K562 (cell line): ENCODE measurements around the gene PRPSAP1. TPM values are rescaled to one million over a fixed set of nuclear protein-coding genes. Genes with fewer than 3 reads are reported as not detected.

ENCODE experiments used
- BDP1 ChIP-seq: IDR thresholded peaks from 3 replicates; pipeline ENCODE4 v1.6.1; 2011; ENCODE audit not compliant: insufficient read length, insufficient read depth
- CEBPZ ChIP-seq: fragments of 150-350 bp; IDR thresholded peaks from 2 replicates; pipeline ENCODE4 v1.6.1; 2014; ENCODE audit warnings: low read depth, mild to moderate bottlenecking, low read length, borderline replicate concordance
- GATAD2B ChIP-seq: fragments of 450-650 bp; IDR thresholded peaks from 2 replicates; pipeline ENCODE4 v1.6.1; 2017; ENCODE audit warnings: mild to moderate bottlenecking, borderline replicate concordance
- HSF4 ChIP-seq: fragments of 250-450 bp; sonication (Bioruptor Pico); IDR thresholded peaks from 2 replicates; pipeline ENCODE4 v2.1.2; 2022; ENCODE audit warnings: mild to moderate bottlenecking, moderate library complexity, borderline replicate concordance
- ZMIZ1 ChIP-seq, 2 experiments: fragments of 150-350 bp in 1 of 2; IDR thresholded peaks; 2 replicates each; pipeline ENCODE4 v1.6.1; 2012 to 2016; ENCODE audit warnings: low read depth in 2 of 2, low read length in 2 of 2, mild to moderate bottlenecking in 1 of 2, moderate library complexity in 1 of 2
- ZNF318 ChIP-seq, 2 experiments: fragments of 450-650 bp; IDR thresholded peaks; 2 replicates each; pipeline ENCODE4 v1.6.1; 2016; ENCODE audit warnings: mild to moderate bottlenecking in 2 of 2, borderline replicate concordance in 1 of 2, low read depth in 1 of 2, moderate library complexity in 1 of 2
- ZNF395 ChIP-seq: fragments of 200-800 bp; sonication (Bioruptor generic); IDR thresholded peaks from 2 replicates; pipeline ENCODE4 v1.6.1; 2017; ENCODE audit warnings: missing genetic modification characterization, missing compliant biosample characterization
- polyA plus RNA-seq, 8 experiments: library from polyadenylated mRNA; depleted of rRNA in 4 of 8; stranded (reverse) in 5 of 8; unstranded in 3 of 8; fragments of >200 nt; fragmentation: Nextera tagmentation in 2 of 8; fragmentation: Illumina TruSeq in 1 of 8; extraction: Ambion mirVana in 2 of 8; extraction: Trizol in 1 of 8; gene quantifications; 2 replicates each; pipeline versions ENCODE4 v1.2.1 to v1.2.3, GENCODE V29; 2011 to 2014; ENCODE audit warnings: inconsistent platforms in 1 of 8, missing spikeins in 1 of 8
- total RNA-seq, 7 experiments: library from RNA; depleted of rRNA in 6 of 7; stranded (reverse); fragments of >200 nt in 6 of 7; fragmentation: Illumina TruSeq in 2 of 7; extraction: Trizol in 2 of 7; gene quantifications; 2 replicates each; pipeline versions ENCODE4 v1.2.1 to v1.2.3, GENCODE V29; 2011 to 2021; ENCODE audit warnings: low replicate concordance in 1 of 7

PRPSAP1 gene
- total and polyA plus RNA-seq, 9 of the 15 experiments (the other 6 are each of a cell fraction or from before 2014, with no cell fraction given): 21.9 to 77.1 (median 40.8) TPM

- TF ChIP-seq ZNF318 (IDR thresholded peaks at IDR 0.05; ENCODE audit: borderline replicate concordance in 1 of 2, low read depth in 1 of 2) (no peak), HSF4 (CRISPR knock-in tag) (no peak), ZNF395 (CRISPR knock-in tag) (no peak), BDP1 (no peak), ZMIZ1 (IDR thresholded peaks at IDR 0.05; ENCODE audit: low read depth in 2 of 2, low read length in 2 of 2) (no peak), GATAD2B (no peak), CEBPZ (no peak)
These were observed 90.9 kb downstream of the PRPSAP1 start (continued) for GRCh38 chr17:76262732-76263344.
